Anterior cingulate cortex (tissue), 58 donors: ENCODE data around the gene MTUS2.

Experiments used
- DNase-seq, 58 donors: peaks; one replicate each; lab custom pipeline; 2025; lab: John Stamatoyannopoulos, UW

MTUS2 gene

DNA sequence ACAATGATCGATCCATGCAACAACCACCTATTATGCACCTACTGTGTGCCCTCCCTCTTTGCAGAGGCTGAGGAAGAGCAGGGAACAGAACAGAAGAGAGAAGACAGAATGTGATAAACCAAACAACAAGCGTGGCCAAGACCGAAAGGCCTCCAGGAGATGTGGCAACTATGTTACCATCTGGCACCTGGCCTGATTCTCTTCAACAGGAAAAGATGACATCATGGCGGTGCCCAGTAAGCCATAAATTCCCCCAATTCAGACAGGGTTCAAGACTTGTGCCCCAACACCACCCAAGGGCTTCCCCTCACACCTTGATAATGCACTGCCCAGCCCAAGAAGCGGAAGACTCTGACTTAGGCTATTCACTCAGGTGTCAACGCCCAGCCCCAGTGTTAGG, 731.1 kb downstream of the MTUS2 start:
- no peak for DNase-seq
